Measurements from ENCODE around the gene WDR45B. TPM values are rescaled to one million over a fixed set of nuclear protein-coding genes. Genes with fewer than 3 reads are reported as not detected.

The WDR45B gene
- total and polyA plus RNA-seq, 2 donors (not counting 3 experiments of a cell fraction or from before 2014, with no cell fraction given), result 62.0 to 76.7 TPM

GRCh38 chr17:82649501-82650261 is 1.4 kb upstream of the WDR45B start:
- Histone ChIP-seq H3K9me1 (replicated peaks; ENCODE audit: control insufficient read depth, extremely low read depth, insufficient read depth, low read length) (no peaks in the 10 kb centered on the region), H3K79me2 (ENCODE audit: control insufficient read depth, insufficient read depth, low read length) (peaks cover 32% of the 10 kb centered on the region), H3K9me3 (replicated peaks; ENCODE audit: control insufficient read depth, insufficient read depth, low read length) (no peaks in the 10 kb centered on the region), H3K27ac (ENCODE audit: insufficient read depth, low read depth, low read length) (no peak overlapping the region), H3K9ac (replicated peaks; ENCODE audit: extremely low read depth, insufficient read depth, low read length) (no peak overlapping the region), H3K27me3 (ENCODE audit: control insufficient read depth in 2 of 2, insufficient read depth in 2 of 2, low read length in 2 of 2) (no peaks in the 10 kb centered on the region), H4K20me1 (replicated peaks; ENCODE audit: control insufficient read depth, extremely low read depth, insufficient read depth, low read length) (peaks cover 2% of the 10 kb centered on the region), H2AFZ (ENCODE audit: low read depth, low read length) (no peak overlapping the region), H3K4me1 (ENCODE audit: control insufficient read depth, extremely low read depth, insufficient read depth, low read length) (peaks cover 6% of the 10 kb centered on the region), H3K4me2 (ENCODE audit: insufficient read depth, low read length) (no peak overlapping the region), H3K4me3 (replicated peaks in 1 of 3; ENCODE audit: insufficient read depth in 1 of 3, low read depth in 1 of 3, low read length in 3 of 3) (no peak overlapping the region), H3K36me3 (ENCODE audit: control insufficient read depth in 2 of 2, extremely low read depth in 1 of 2, insufficient read depth in 2 of 2, low read length in 2 of 2) (no peaks in the 10 kb centered on the region)
- no TSS peak for BruUV-seq (replicated peaks)
- no peak for TF ChIP-seq GATA2 (IDR thresholded peaks at IDR 0.05; ENCODE audit: insufficient read depth, insufficient read length, low read depth, low read length)
- TF ChIP-seq POLR2AphosphoS5 (IDR thresholded peaks at IDR 0.05; ENCODE audit: insufficient read depth, low read depth, low read length), result no peak
- TF ChIP-seq, protein P1, sequence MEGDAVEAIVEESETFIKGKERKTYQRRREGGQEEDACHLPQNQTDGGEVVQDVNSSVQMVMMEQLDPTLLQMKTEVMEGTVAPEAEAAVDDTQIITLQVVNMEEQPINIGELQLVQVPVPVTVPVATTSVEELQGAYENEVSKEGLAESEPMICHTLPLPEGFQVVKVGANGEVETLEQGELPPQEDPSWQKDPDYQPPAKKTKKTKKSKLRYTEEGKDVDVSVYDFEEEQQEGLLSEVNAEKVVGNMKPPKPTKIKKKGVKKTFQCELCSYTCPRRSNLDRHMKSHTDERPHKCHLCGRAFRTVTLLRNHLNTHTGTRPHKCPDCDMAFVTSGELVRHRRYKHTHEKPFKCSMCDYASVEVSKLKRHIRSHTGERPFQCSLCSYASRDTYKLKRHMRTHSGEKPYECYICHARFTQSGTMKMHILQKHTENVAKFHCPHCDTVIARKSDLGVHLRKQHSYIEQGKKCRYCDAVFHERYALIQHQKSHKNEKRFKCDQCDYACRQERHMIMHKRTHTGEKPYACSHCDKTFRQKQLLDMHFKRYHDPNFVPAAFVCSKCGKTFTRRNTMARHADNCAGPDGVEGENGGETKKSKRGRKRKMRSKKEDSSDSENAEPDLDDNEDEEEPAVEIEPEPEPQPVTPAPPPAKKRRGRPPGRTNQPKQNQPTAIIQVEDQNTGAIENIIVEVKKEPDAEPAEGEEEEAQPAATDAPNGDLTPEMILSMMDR (IDR thresholded peaks at IDR 0.05; ENCODE audit: extremely low read depth in 1 of 2, insufficient read depth in 1 of 2, low read depth in 1 of 2, low read length in 2 of 2), result no peak
- no peak for TF ChIP-seq POLR2A (IDR thresholded peaks at IDR 0.05; ENCODE audit: low read depth, low read length)
- TF ChIP-seq JUN (IDR thresholded peaks at IDR 0.05; ENCODE audit: borderline replicate concordance, insufficient read depth, insufficient read length, low read depth), result no peak
- no peak for TF ChIP-seq FOS (IDR thresholded peaks at IDR 0.05; ENCODE audit: borderline replicate concordance, insufficient read depth, low read length)
- dilution Hi-C loops (cut with MboI; ENCODE audit: extremely low pct_ligation_motif_present, low sequenced_read_pairs), result no loop called here
- CTCF ChIA-PET, result no interaction called here
- intact Hi-C loops (cut with micrococcal nuclease), result no loop called here
- FAIRE-seq (no peak), DNase-seq (ENCODE audit: low read depth, low spot score) (no peak)
- POLR2A ChIA-PET, result no interaction called here
